Liver (tissue), 9 donors: Measurements from ENCODE around the gene TMEM101. TPM values are rescaled to one million over a fixed set of nuclear protein-coding genes. Genes with fewer than 3 reads are reported as not detected.

Experiments used
- DNase-seq: peaks from one replicate; pipeline ENCODE4 v3.0.0-alpha.2; 2017; ENCODE audit warnings: low spot score
- H3K27ac ChIP-seq, 2 donors: one replicate each; pipeline ENCODE4 v1.7.0; 2013; ENCODE audit warnings: inconsistent platforms in 2 of 2, low read length in 2 of 2, control low read depth in 1 of 2, low read depth in 1 of 2, mild to moderate bottlenecking in 1 of 2
- H3K27me3 ChIP-seq, 4 donors: one replicate each; pipeline versions ENCODE4 v1.6.1 to v1.7.0; 2013; ENCODE audit warnings: low read length in 3 of 4, inconsistent platforms in 1 of 4, mild to moderate bottlenecking in 1 of 4, moderate library complexity in 1 of 4; ENCODE audit not compliant: control insufficient read depth in 4 of 4, insufficient read depth in 4 of 4
- H3K36me3 ChIP-seq, 4 donors: one replicate each; pipeline versions ENCODE4 v1.6.1 to v1.7.0; 2013; ENCODE audit warnings: low read length in 3 of 4, mild to moderate bottlenecking in 3 of 4, low read depth in 1 of 4, moderate library complexity in 1 of 4; ENCODE audit not compliant: control insufficient read depth in 4 of 4, insufficient read depth in 3 of 4
- H3K4me1 ChIP-seq, 4 donors: one replicate each; pipeline versions ENCODE4 v1.6.1 to v1.7.0; 2013; ENCODE audit warnings: low read length in 3 of 4, mild to moderate bottlenecking in 3 of 4, moderate library complexity in 1 of 4; ENCODE audit not compliant: control insufficient read depth in 4 of 4, insufficient read depth in 4 of 4
- H3K4me3 ChIP-seq, 3 donors: one replicate each; pipeline versions ENCODE4 v1.6.1 to v1.7.0; 2013; ENCODE audit warnings: low read length in 3 of 3, control low read depth in 1 of 3, low read depth in 1 of 3, mild to moderate bottlenecking in 1 of 3
- H3K9ac ChIP-seq, 2 donors: one replicate each; pipeline ENCODE4 v1.7.0; 2013; ENCODE audit warnings: low read length in 2 of 2, mild to moderate bottlenecking in 2 of 2, moderate library complexity in 2 of 2, control low read depth in 1 of 2, low read depth in 1 of 2
- H3K9me3 ChIP-seq, 4 donors: one replicate each; pipeline versions ENCODE4 v1.6.1 to v1.7.0; 2013; ENCODE audit warnings: low read length in 3 of 4; ENCODE audit not compliant: control insufficient read depth in 4 of 4
- CTCF ChIP-seq: fragments of 150-350 bp; IDR thresholded peaks from 2 replicates; pipeline ENCODE4 v1.5.1; 2017; ENCODE audit warnings: improper control_type of control experiment, low read depth, low read length; ENCODE audit not compliant: missing input control
- EGR1 ChIP-seq, 2 donors: IDR thresholded peaks; 2 replicates each; pipeline ENCODE4 v1.6.1; 2016 to 2018; ENCODE audit warnings: antibody characterized with exemption in 2 of 2, low read depth in 2 of 2
- FOXA1 ChIP-seq: IDR thresholded peaks from 2 replicates; pipeline ENCODE4 v1.6.1; 2016; ENCODE audit warnings: antibody characterized with exemption
- FOXA2 ChIP-seq: IDR thresholded peaks from 2 replicates; pipeline ENCODE4 v1.6.1; 2016; ENCODE audit warnings: antibody characterized with exemption
- GABPA ChIP-seq, 2 donors: IDR thresholded peaks in 1 of 2; conservative IDR thresholded peaks in 1 of 2; 2 replicates each; pipeline ENCODE4 v1.6.1; 2016; ENCODE audit warnings: antibody characterized with exemption in 2 of 2, mild to moderate bottlenecking in 1 of 2, moderate library complexity in 1 of 2
- JUND ChIP-seq, 2 donors: IDR thresholded peaks; 2 replicates each; pipeline ENCODE4 v1.6.1; 2016; ENCODE audit warnings: antibody characterized with exemption in 2 of 2
- MAX ChIP-seq: IDR thresholded peaks from 2 replicates; pipeline ENCODE4 v1.6.1; 2016; ENCODE audit warnings: antibody characterized with exemption
- NR2F2 ChIP-seq: IDR thresholded peaks from 2 replicates; pipeline ENCODE4 v1.6.1; 2016; ENCODE audit warnings: antibody characterized with exemption
- RAD21 ChIP-seq, 2 donors: IDR thresholded peaks; 2 replicates each; pipeline ENCODE4 v1.6.1; 2016; ENCODE audit warnings: antibody characterized with exemption in 2 of 2, mild to moderate bottlenecking in 2 of 2
- REST ChIP-seq: IDR thresholded peaks from 2 replicates; pipeline ENCODE4 v1.6.1; 2016; ENCODE audit warnings: antibody characterized with exemption, mild to moderate bottlenecking
- RXRA ChIP-seq, 2 donors: IDR thresholded peaks; 2 replicates each; pipeline ENCODE4 v1.6.1; 2017 to 2018; ENCODE audit warnings: antibody characterized with exemption in 2 of 2, mild to moderate bottlenecking in 1 of 2
- SP1 ChIP-seq: IDR thresholded peaks from 2 replicates; pipeline ENCODE4 v1.6.1; 2018; ENCODE audit warnings: antibody characterized with exemption, mild to moderate bottlenecking
- TAF1 ChIP-seq: conservative IDR thresholded peaks from 2 replicates; pipeline ENCODE4 v1.6.1; 2016; ENCODE audit warnings: antibody characterized with exemption, mild to moderate bottlenecking
- YY1 ChIP-seq: IDR thresholded peaks from 2 replicates; pipeline ENCODE4 v1.6.1; 2016; ENCODE audit warnings: antibody characterized with exemption, mild to moderate bottlenecking
- WGBS: extraction: QIAGEN DNeasy Blood & Tissue Kit; methylation state at CpG from one replicate; pipeline ENCODE4 v1.1.7; 2013; 5-methylcytosine and 5-hydroxymethylcytosine counted together
- polyA plus RNA-seq, 2 donors: library from polyadenylated mRNA; stranded (reverse) in 1 of 2; unstranded in 1 of 2; fragments of 200-250 nt in 1 of 2; fragments of >200 nt in 1 of 2; fragmentation: Nextera tagmentation in 1 of 2; extraction: Ambion mirVana in 1 of 2; gene quantifications; one replicate each; pipeline versions ENCODE4 v1.2.1 to v1.2.3, GENCODE V29; 2013 to 2015
- total RNA-seq, 2 donors: library from RNA; depleted of rRNA; stranded (reverse); fragments of >200 nt; gene quantifications; one replicate each; pipeline ENCODE4 v1.2.3, GENCODE V29; 2014
- TF ChIP-seq, protein P1 (sequence below): IDR thresholded peaks from 2 replicates; pipeline ENCODE4 v1.6.1; 2016; ENCODE audit warnings: antibody characterized with exemption
- donor health status: healthy.
- donor health status: healthy.
- donor health status: healthy.
- donor health status: healthy.
- donor health status: healthy.

TMEM101 gene
- total and polyA plus RNA-seq, 4 donors, result 12.0 to 25.7 (median 21.4) TPM

DNA sequence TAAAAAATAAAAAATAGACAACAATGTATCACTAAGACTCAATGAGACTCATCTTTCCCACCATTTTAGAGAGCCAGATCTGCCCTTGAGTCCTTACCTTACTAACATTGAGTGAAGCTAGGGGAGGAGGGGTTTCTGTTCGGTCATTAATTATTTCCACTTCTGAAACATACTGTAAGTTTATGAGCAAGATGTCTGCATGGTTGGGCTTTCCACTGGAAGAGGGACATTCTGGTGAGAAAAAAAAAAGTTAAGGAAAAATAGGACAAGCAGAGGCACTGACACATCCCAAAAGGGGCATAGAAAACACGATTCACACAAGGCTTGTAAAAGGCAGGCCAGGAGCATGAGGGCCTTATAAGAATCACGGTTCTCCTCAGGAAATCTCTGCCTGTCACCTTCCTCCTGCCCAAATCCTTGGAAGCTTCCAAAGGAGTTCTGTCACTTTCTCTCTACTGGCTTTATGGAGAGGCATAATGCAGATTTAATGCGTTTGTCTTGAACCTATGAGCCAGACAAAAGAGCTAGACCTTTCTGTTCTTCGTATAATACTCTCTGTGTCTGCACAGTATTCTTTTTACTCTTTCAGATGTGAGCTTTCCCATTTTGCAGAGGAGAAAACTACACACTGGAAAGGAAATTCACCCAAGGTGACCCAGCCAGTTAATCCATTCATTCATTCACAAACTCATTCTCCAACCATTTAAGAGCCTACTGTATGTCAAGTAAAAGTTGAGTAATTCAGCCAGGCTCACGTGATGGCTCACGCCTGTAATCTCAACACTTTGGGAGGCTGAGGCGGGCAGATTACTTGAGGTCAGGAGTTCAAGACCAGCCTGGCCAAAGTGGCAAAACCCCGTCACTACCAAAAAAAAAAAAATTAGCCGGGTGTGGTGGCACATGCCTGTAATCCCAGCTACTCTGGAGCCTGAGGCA lies 49.2 kb upstream of the TMEM101 start:
- no peak overlapping the region for H3K27ac ChIP-seq
- H3K36me3 ChIP-seq, result peaks cover 5 to 17% (median 9%) of the 10 kb centered on the region in 4 donors
- no peak overlapping the region for H3K9ac ChIP-seq
- peaks cover 0 to 25% (median 17%) of the 10 kb centered on the region in 4 donors for H3K4me1 ChIP-seq
- TF ChIP-seq FOXA1 (no peak), FOXA2 (no peak), JUND (IDR thresholded peaks at IDR 0.05) (no peak), REST (no peak), TAF1 (no peak), CTCF (no peak), EGR1 (IDR thresholded peaks at IDR 0.05; ENCODE audit: low read depth in 2 of 2) (no peak), YY1 (no peak), GABPA (IDR thresholded peaks at IDR 0.05 in 1 of 2, conservative IDR thresholded peaks at IDR 0.05 in 1 of 2) (no peak), NR2F2 (no peak), SP1 (no peak), RXRA (IDR thresholded peaks at IDR 0.05) (no peak), RAD21 (IDR thresholded peaks at IDR 0.05) (no peak), MAX (no peak)
- TF ChIP-seq, protein P1, sequence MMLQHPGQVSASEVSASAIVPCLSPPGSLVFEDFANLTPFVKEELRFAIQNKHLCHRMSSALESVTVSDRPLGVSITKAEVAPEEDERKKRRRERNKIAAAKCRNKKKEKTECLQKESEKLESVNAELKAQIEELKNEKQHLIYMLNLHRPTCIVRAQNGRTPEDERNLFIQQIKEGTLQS, result no peak
- DNase-seq, result no peak
- 85% methylated on average over 10 of the region's 10 CpGs for WGBS
- H3K27me3 ChIP-seq, result no peaks in the 10 kb centered on the region
- H3K9me3 ChIP-seq, result no peaks in the 10 kb centered on the region
- no peak overlapping the region for H3K4me3 ChIP-seq

DNA sequence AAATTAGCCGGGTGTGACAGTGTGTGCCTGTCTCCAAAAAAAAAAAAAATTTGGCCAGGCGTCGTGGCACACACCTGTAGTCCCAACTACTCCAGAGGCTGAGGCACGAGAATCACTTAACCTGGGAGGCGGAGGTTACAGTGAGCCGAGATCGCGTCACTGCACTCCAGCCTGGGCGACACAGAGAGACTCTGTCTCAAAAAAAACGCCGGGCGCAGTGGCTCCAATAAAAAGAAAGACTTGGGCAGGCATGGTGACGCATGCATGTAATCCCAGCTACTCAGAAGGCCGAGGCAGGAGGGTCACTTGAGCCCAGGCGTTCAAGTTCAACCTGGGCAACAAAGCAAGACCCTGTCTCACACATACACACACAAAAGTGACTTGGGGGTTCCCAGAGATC lies 48.1 kb upstream of the TMEM101 start:
- H3K9ac ChIP-seq, result no peak overlapping the region
- no peaks in the 10 kb centered on the region for H3K27me3 ChIP-seq
- H3K27ac ChIP-seq, result no peak overlapping the region
- peaks cover 5 to 18% (median 11%) of the 10 kb centered on the region in 4 donors for H3K36me3 ChIP-seq
- no peak for TF ChIP-seq YY1
- peaks cover 0 to 25% (median 17%) of the 10 kb centered on the region in 4 donors for H3K4me1 ChIP-seq
- H3K4me3 ChIP-seq, result no peak overlapping the region
- H3K9me3 ChIP-seq, result no peaks in the 10 kb centered on the region
- no peak for DNase-seq
- WGBS, result 96% methylated on average over 15 of the region's 15 CpGs
